GM23248 (cell line): Measurements from ENCODE around the gene KBTBD13. TPM values are rescaled to one million over a fixed set of nuclear protein-coding genes. Genes with fewer than 3 reads are reported as not detected.
A peak's percentile ranks its signal among the peaks of the same experiment; 100 is the strongest.

Experiments used
- DNase-seq: peaks from one replicate; pipeline ENCODE4 v3.0.0-alpha.2; 2015
- H2AFZ ChIP-seq: fragments of 200-600 bp; sonication (generic); 2 replicates; pipeline ENCODE4 v1.6.1; 2016; ENCODE audit warnings: antibody characterized with exemption
- H3F3A ChIP-seq: fragments of 200-600 bp; sonication (generic); 2 replicates; pipeline ENCODE4 v1.6.1; 2016; ENCODE audit warnings: mild to moderate bottlenecking, antibody characterized with exemption, mixed run types; ENCODE audit not compliant: insufficient read depth
- H3K27ac ChIP-seq: fragments of 200-600 bp; sonication (generic); 2 replicates; pipeline ENCODE4 v1.5.1; 2016; ENCODE audit warnings: mild to moderate bottlenecking
- H3K27me3 ChIP-seq: fragments of 200-600 bp; sonication (generic); replicated peaks from 2 replicates; pipeline ENCODE4 v1.6.1; 2016; ENCODE audit warnings: mild to moderate bottlenecking; ENCODE audit not compliant: insufficient read depth
- H3K36me3 ChIP-seq: fragments of 200-600 bp; sonication (generic); 2 replicates; pipeline ENCODE4 v1.6.1; 2016; ENCODE audit warnings: low read depth, mild to moderate bottlenecking
- H3K4me1 ChIP-seq: fragments of 200-600 bp; sonication (generic); 2 replicates; pipeline ENCODE4 v1.6.1; 2016; ENCODE audit warnings: mild to moderate bottlenecking; ENCODE audit not compliant: insufficient read depth
- H3K4me2 ChIP-seq: fragments of 200-600 bp; sonication (generic); one replicate; pipeline ENCODE4 v1.6.1; 2016; ENCODE audit warnings: mild to moderate bottlenecking; ENCODE audit not compliant: unreplicated experiment
- H3K4me3 ChIP-seq: fragments of 200-600 bp; sonication (generic); 2 replicates; pipeline ENCODE4 v1.5.1; 2016; ENCODE audit warnings: mild to moderate bottlenecking
- H3K79me2 ChIP-seq: fragments of 200-600 bp; sonication (generic); 2 replicates; pipeline ENCODE4 v1.6.1; 2016; ENCODE audit warnings: mild to moderate bottlenecking; ENCODE audit not compliant: insufficient read depth
- H3K9ac ChIP-seq: fragments of 200-600 bp; sonication (generic); 2 replicates; pipeline ENCODE4 v1.6.1; 2016; ENCODE audit warnings: mild to moderate bottlenecking
- H3K9me2 ChIP-seq: fragments of 200-600 bp; sonication (generic); 2 replicates; pipeline ENCODE4 v1.6.1; 2016; ENCODE audit warnings: mixed run types, mild to moderate bottlenecking, moderate library complexity; ENCODE audit not compliant: insufficient read depth
- H3K9me3 ChIP-seq: fragments of 200-600 bp; sonication (generic); one replicate; pipeline ENCODE4 v1.6.1; 2017; ENCODE audit warnings: low read depth
- H4K20me1 ChIP-seq: fragments of 200-600 bp; sonication (generic); 2 replicates; pipeline ENCODE4 v1.6.0; 2016; ENCODE audit not compliant: insufficient read depth
- EZH2 ChIP-seq: fragments of 200-600 bp; sonication (generic); IDR thresholded peaks from 2 replicates; pipeline ENCODE4 v1.6.1; 2018; ENCODE audit warnings: antibody characterized with exemption, mild to moderate bottlenecking; ENCODE audit not compliant: insufficient read depth, poor library complexity, severe bottlenecking
- EZH2phosphoT487 ChIP-seq: fragments of 200-600 bp; sonication (generic); IDR thresholded peaks from 2 replicates; pipeline ENCODE4 v1.6.1; 2018; ENCODE audit warnings: antibody characterized with exemption, moderate library complexity, mild to moderate bottlenecking, low read depth; ENCODE audit not compliant: insufficient read depth
- WGBS, 2 experiments: methylation state at CpG; one replicate each; pipeline ENCODE4 v1.1.6; 2015 to 2017; ENCODE audit warnings: low lambda C conversion rate in 2 of 2, low coverage in 1 of 2; ENCODE audit errors: missing lambda C conversion rate in 2 of 2; 5-methylcytosine and 5-hydroxymethylcytosine counted together
- in situ Hi-C: fragments of 300-500 bp; cut with MboI; formaldehyde crosslinking; loops from 2 replicates; pipeline ENCODE4 v1.15.0; 2020
- polyA plus RNA-seq: library from polyadenylated mRNA; unstranded; fragments of >200 nt; fragmentation: Nextera tagmentation; extraction: Ambion mirVana; gene quantifications from 2 replicates; pipeline ENCODE4 v1.2.1, GENCODE V29; 2016
- total RNA-seq: library from RNA; depleted of rRNA; stranded (reverse); fragments of >200 nt; shearing (Covaris generic); gene quantifications from 2 replicates; pipeline ENCODE4 v1.2.3, GENCODE V29; 2014

KBTBD13 gene
- total and polyA plus RNA-seq, 2 experiments from 2014 or later, result not detected

DNA sequence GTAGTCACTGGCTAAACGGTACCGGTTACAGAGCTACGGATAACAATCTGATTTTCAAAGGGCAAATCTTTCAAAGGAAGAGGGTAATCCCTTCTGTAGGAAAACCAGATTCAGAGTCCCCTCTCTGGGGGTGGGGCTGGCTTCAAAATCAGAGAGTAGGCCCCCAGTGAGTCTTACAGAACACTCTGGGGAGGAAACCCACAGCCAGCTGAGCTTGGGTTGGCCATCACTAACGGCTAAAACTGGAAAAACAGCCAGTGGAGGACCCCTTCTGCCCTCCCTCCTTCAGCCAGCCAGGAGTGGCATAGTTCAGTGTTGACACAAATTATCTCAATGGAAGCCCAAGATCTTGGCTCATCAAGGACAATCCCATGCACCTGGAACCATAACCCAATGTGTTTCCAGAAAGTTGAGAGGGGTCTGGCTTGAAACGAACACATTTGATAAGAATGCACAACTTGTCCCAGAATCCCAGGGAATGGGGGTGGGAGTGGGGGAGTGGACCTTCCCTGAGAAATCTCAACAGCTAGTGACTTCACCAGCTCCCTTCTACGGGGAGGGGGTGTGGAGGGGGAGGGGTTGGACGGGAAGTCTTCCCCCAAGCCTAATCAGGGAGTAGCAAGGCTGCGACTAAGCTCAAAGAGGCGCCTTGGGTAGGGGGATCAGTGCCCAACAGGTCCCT is 9.8 kb upstream of the KBTBD13 start:
- TF ChIP-seq EZH2phosphoT487, result no peak
- TF ChIP-seq EZH2, result peak; percentile 20
- WGBS, 2 experiments, result 17 to 19% methylated on average over 8 to 9 of the region's 9 CpGs
- H3K27ac ChIP-seq, result no peak overlapping the region
- no peak overlapping the region for H3K4me2 ChIP-seq
- H3K4me3 ChIP-seq, result no peak overlapping the region
- H3K4me1 ChIP-seq, result peaks cover 28% of the 10 kb centered on the region
- no peaks in the 10 kb centered on the region for H3K79me2 ChIP-seq
- no peaks in the 10 kb centered on the region for H3K36me3 ChIP-seq
- H3K9ac ChIP-seq, result no peak overlapping the region
- no peaks in the 10 kb centered on the region for H3K9me2 ChIP-seq
- DNase-seq, result no peak
- peaks cover 22% of the 10 kb centered on the region for H3F3A ChIP-seq
- H3K27me3 ChIP-seq, result peaks cover 19% of the 10 kb centered on the region
- H2AFZ ChIP-seq, result no peak overlapping the region
- in situ Hi-C loops, result no loop called here
- no peaks in the 10 kb centered on the region for H3K9me3 ChIP-seq
- H4K20me1 ChIP-seq, result no peaks in the 10 kb centered on the region

DNA sequence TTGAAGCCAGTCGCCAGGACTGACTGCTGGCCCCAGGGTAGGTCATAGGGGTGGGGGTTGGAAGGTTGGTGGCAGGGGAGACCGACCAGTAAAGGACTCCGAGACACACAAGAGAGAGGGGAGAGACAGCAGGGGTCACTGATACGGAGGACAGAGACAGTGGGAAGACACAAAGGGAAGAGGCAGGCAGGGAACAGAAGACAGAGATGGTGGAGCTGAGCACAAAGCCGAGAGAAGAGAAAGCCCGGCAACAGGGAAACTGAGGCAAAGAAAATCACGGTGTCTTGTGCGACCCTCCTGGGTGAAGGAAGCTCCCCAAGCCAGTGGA is 9.3 kb upstream of the KBTBD13 start:
- Histone ChIP-seq H4K20me1 (no peaks in the 10 kb centered on the region), H3K4me3 (peak overlapping the region; percentile 38; the same call in 1 of the 2 replicates), H2AFZ (0 out of 2 replicates have a peak overlapping the region, but pooled peaks have one; percentile 55), H3K27ac (no peak overlapping the region), H3F3A (peaks cover 22% of the 10 kb centered on the region), H3K79me2 (no peaks in the 10 kb centered on the region), H3K9ac (no peak overlapping the region), H3K27me3 (peaks cover 19% of the 10 kb centered on the region), H3K36me3 (no peaks in the 10 kb centered on the region), H3K9me3 (no peaks in the 10 kb centered on the region), H3K4me1 (peaks cover 34% of the 10 kb centered on the region), H3K4me2 (peak overlapping the region; percentile 27), H3K9me2 (no peaks in the 10 kb centered on the region)
- 7 to 12% methylated on average over 5 to 8 of the region's 8 CpGs for WGBS, 2 experiments
- no peak for DNase-seq
- in situ Hi-C loops, result no loop called here
- TF ChIP-seq EZH2phosphoT487 (no peak), EZH2 (no peak)

DNA sequence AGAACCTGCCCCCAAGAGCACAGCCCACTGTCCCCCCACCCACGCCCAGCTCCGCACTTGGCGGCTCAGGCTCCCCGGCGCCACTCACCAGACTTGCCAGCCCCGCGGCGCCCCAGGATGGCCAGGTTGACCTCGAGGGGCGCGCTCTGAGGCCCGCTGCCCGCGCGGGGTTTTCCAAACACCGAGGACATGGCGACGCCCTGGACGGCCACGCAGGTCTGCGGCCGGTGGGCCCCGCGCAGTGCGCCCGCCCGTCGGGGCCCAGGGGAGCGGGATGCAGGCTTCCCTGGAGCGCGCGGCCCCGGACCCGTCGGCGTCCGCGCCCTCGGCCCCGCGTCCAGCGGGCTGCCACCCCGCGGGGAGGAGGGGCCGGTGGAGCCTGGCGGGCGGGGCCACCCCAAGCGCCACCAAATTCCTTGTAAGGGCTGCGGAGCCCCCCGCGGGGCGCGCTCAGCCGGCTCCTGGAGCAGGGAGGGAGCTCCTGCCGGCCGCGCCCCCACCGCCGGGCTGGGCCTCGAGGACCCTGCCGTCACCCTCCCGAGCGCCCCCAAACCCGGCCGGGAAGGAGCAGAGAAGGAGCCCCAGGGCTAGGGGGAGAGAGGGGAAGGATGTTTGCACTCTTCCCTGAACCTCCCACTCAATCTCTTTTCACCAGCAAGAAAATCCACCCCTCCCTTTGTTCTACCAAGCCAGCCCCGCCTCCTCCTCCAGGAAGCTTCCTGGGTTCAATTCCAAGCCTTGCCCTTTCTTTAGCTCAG is 8.7 kb upstream of the KBTBD13 start, which contains the start of gene RASL12:
Gene RASL12 (minus strand): TSS at position 347 of the 758 bp plus-strand sequence. CDS start 156 bp downstream, at position 191.
- no peak for DNase-seq
- Histone ChIP-seq H3K9ac (no peak within 1 kb of the TSS), H3K36me3 (no peaks in the 10 kb centered on the region), H3K9me3 (no peaks in the 10 kb centered on the region), H3K79me2 (no peaks in the 10 kb centered on the region), H3K4me1 (peaks cover 35% of the 10 kb centered on the region), H2AFZ (0 out of 2 replicates have a peak within 1 kb of the TSS, but pooled peaks have one; percentile 55), H3K27ac (peak within 1 kb of the TSS; percentile 19; the same call in 1 of the 2 replicates), H3K27me3 (peaks cover 19% of the 10 kb centered on the region), H3K4me2 (peak within 1 kb of the TSS; percentile 27), H3K4me3 (peak within 1 kb of the TSS; percentile 38), H3F3A (peaks cover 22% of the 10 kb centered on the region), H4K20me1 (no peaks in the 10 kb centered on the region), H3K9me2 (no peaks in the 10 kb centered on the region)
- in situ Hi-C loops, result no loop called here
- TF ChIP-seq EZH2phosphoT487 (no peak), EZH2 (peak; percentile 38)
- 2 to 3% methylated on average over 39 to 64 of the region's 66 CpGs for WGBS, 2 experiments

DNA sequence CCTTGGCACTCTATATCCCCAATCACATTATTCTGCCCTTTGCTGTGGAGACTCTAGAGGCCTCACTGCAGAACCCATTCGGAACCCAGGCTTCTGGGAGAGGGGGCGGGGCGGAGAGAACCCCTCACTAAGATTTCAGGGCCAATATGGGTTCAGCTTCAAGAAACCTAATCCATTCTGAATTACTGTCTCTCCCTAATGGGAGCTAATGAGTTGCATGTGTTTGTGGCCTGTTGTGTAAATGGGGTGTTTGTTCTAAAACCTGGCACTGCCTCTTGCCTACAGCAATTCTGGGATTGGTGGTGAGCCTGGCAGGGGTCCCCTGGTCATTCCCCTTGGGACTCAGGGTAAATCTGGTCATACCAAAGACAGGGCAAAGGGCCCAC is 8.2 kb upstream of the KBTBD13 start:
- in situ Hi-C loops, result no loop called here
- no peak overlapping the region for H3K4me2 ChIP-seq
- H3K27me3 ChIP-seq, result peaks cover 19% of the 10 kb centered on the region
- H3K36me3 ChIP-seq, result no peaks in the 10 kb centered on the region
- H3F3A ChIP-seq, result peaks cover 22% of the 10 kb centered on the region
- H3K9me3 ChIP-seq, result no peaks in the 10 kb centered on the region
- H4K20me1 ChIP-seq, result no peaks in the 10 kb centered on the region
- WGBS, 2 experiments, result 10 to 12% methylated on average over 3 of the region's 3 CpGs
- H3K27ac ChIP-seq, result peak overlapping the region; percentile 19; the same call in 1 of the 2 replicates
- no peak overlapping the region for H3K4me3 ChIP-seq
- H3K9me2 ChIP-seq, result no peaks in the 10 kb centered on the region
- no peak overlapping the region for H3K9ac ChIP-seq
- no peak for DNase-seq
- H2AFZ ChIP-seq, result no peak overlapping the region
- TF ChIP-seq EZH2 (no peak), EZH2phosphoT487 (no peak)
- peaks cover 35% of the 10 kb centered on the region for H3K4me1 ChIP-seq
- no peaks in the 10 kb centered on the region for H3K79me2 ChIP-seq
